Measurements from ENCODE around the gene ZC3H12D.

GRCh38 chr6:149410557-149410956 is 74.3 kb downstream of the ZC3H12D start:
- TF ChIP-seq CTCF (conservative IDR thresholded peaks at IDR 0.05; ENCODE audit: low read depth in 2 of 2): no peak
- no peak for TF ChIP-seq ETS1 (IDR thresholded peaks at IDR 0.05)
- TF ChIP-seq EZH2 (IDR thresholded peaks at IDR 0.05; ENCODE audit: low read depth, unreplicated experiment): no peak
- TF ChIP-seq REST (IDR thresholded peaks at IDR 0.05; ENCODE audit: unreplicated experiment): no peak
- TF ChIP-seq EZH2phosphoT487 (IDR thresholded peaks at IDR 0.05; ENCODE audit: unreplicated experiment): no peak
- no peak for TF ChIP-seq CREB1 (CRISPR knock-in tag; IDR thresholded peaks at IDR 0.05; ENCODE audit: low read depth)
- no peak for TF ChIP-seq POLR2AphosphoS5 (IDR thresholded peaks at IDR 0.05; ENCODE audit: low read depth)
- no peak for TF ChIP-seq STAT1 (IDR thresholded peaks at IDR 0.05; ENCODE audit: unreplicated experiment)
- no peak for TF ChIP-seq ZNF331 (CRISPR knock-in tag; IDR thresholded peaks at IDR 0.05; ENCODE audit: low read depth)
- no peak for TF ChIP-seq ZNF114 (CRISPR knock-in tag; IDR thresholded peaks at IDR 0.05)
- TF ChIP-seq NANOG (IDR thresholded peaks at IDR 0.05; ENCODE audit: borderline replicate concordance): no peak
